Cardiac fibroblast (primary cell): ENCODE data around the gene ANKRD44.
A peak's percentile ranks its signal among the peaks of the same experiment; 100 is the strongest.

ENCODE experiments used
- DNase-seq, 2 donors: peaks; one replicate each; pipeline versions ENCODE4 v3.0.0 to v3.0.0-alpha.2; 2010; ENCODE audit warnings: low read depth in 2 of 2
- H3K4me3 ChIP-seq, 2 donors: replicated peaks in 1 of 2; 1 replicate in 1 of 2; 2 replicates in 1 of 2; pipeline ENCODE4 v1.5.1; 2011; ENCODE audit warnings: low read depth in 2 of 2, low read length in 2 of 2, mild to moderate bottlenecking in 2 of 2, moderate library complexity in 1 of 2
- TF ChIP-seq, protein P1 (sequence below): IDR thresholded peaks from one replicate; pipeline ENCODE4 v1.5.1; 2011; ENCODE audit warnings: low read depth, mild to moderate bottlenecking, low read length, inconsistent platforms

Gene ANKRD44

GRCh38 chr2:197089655-197090054 lies 220.9 kb downstream of the ANKRD44 start:
- TF ChIP-seq, protein P1, sequence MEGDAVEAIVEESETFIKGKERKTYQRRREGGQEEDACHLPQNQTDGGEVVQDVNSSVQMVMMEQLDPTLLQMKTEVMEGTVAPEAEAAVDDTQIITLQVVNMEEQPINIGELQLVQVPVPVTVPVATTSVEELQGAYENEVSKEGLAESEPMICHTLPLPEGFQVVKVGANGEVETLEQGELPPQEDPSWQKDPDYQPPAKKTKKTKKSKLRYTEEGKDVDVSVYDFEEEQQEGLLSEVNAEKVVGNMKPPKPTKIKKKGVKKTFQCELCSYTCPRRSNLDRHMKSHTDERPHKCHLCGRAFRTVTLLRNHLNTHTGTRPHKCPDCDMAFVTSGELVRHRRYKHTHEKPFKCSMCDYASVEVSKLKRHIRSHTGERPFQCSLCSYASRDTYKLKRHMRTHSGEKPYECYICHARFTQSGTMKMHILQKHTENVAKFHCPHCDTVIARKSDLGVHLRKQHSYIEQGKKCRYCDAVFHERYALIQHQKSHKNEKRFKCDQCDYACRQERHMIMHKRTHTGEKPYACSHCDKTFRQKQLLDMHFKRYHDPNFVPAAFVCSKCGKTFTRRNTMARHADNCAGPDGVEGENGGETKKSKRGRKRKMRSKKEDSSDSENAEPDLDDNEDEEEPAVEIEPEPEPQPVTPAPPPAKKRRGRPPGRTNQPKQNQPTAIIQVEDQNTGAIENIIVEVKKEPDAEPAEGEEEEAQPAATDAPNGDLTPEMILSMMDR, result no peak
- DNase-seq, result no peak

GRCh38 chr2:197088694-197089093 lies 221.9 kb downstream of the ANKRD44 start:
- H3K4me3 ChIP-seq, result no peak overlapping the region
- TF ChIP-seq, protein P1, result no peak
- DNase-seq, result peak in 1 of 2 donors; percentile 80

More at GRCh38 chr2:197089655-197090054, 220.9 kb downstream of the ANKRD44 start:
- no peak overlapping the region for H3K4me3 ChIP-seq

GRCh38 chr2:197086500-197086899 lies 224.1 kb downstream of the ANKRD44 start:
- TF ChIP-seq, protein P1, result no peak
- H3K4me3 ChIP-seq, result no peak overlapping the region

GRCh38 chr2:197085665-197086064 lies 224.9 kb downstream of the ANKRD44 start:
- no peak for DNase-seq
- no peak overlapping the region for H3K4me3 ChIP-seq
- TF ChIP-seq, protein P1, result no peak

More at GRCh38 chr2:197086500-197086899, 224.1 kb downstream of the ANKRD44 start:
- DNase-seq, result no peak

GRCh38 chr2:197081294-197081693 lies 229.3 kb downstream of the ANKRD44 start:
- no peak for DNase-seq
- TF ChIP-seq, protein P1, result no peak
- no peak overlapping the region for H3K4me3 ChIP-seq

- TF ChIP-seq, protein P1, result no peak
- no peak for DNase-seq
These were observed 229.9 kb downstream of the ANKRD44 start for GRCh38 chr2:197080578-197081216.

More at GRCh38 chr2:197080578-197081216, 229.9 kb downstream of the ANKRD44 start:
- no peak overlapping the region for H3K4me3 ChIP-seq
